HS-27A (cell line): ENCODE measurements around the gene CLEC2D.
"Not testable (repeated sequence)": the region's sequence is repeated elsewhere in the genome, so short reads cannot be mapped to it uniquely, and the experiment has no call there.

Experiments
- DNase-seq: peaks from one replicate; pipeline ENCODE4 v3.0.0-alpha.2; 2012; ENCODE audit warnings: low read depth, missing footprints

CLEC2D gene

GRCh38 chr12:9660046-9660445 is 9.5 kb upstream of the CLEC2D start:
- no peak for DNase-seq

DNA sequence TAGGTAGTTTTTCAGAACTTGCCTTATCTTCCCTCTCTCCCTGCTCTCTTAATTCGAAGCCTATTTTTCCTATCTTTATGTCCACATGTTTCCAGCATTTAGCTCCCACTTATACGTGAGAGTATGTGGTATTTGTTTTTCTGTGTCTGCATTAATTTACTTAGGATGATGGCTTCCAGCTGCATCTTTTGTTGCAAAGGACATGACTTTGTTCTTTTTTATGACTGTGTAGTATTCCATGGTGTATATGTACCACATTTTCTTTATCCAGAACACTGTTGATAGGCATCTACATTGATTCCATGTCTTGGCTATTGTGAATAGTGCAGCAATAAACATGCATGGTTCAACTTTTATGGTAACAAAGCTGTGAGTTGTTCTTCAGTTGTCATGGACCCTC is 7.8 kb upstream of the CLEC2D start:
- DNase-seq = no peak

DNA sequence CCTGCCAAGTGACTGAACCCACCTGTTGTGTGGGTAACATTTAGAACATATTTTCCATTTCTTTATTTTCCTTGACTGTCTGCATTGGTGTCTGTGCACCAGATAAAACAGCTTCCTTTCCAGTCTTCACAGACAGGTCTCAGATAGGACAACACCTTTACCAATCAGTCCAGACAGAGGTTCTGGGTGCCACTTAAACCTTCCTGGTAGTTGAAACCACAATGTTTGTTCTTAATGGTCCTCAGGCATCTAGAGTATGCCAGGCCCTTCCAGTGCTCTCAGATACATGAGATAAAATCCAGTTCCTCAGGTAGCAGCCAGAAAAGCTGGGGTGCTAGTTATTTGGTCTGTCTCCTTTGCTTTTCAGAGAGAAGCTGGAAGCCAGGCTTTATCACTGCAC is 7.0 kb upstream of the CLEC2D start:
- no peak for DNase-seq

DNA sequence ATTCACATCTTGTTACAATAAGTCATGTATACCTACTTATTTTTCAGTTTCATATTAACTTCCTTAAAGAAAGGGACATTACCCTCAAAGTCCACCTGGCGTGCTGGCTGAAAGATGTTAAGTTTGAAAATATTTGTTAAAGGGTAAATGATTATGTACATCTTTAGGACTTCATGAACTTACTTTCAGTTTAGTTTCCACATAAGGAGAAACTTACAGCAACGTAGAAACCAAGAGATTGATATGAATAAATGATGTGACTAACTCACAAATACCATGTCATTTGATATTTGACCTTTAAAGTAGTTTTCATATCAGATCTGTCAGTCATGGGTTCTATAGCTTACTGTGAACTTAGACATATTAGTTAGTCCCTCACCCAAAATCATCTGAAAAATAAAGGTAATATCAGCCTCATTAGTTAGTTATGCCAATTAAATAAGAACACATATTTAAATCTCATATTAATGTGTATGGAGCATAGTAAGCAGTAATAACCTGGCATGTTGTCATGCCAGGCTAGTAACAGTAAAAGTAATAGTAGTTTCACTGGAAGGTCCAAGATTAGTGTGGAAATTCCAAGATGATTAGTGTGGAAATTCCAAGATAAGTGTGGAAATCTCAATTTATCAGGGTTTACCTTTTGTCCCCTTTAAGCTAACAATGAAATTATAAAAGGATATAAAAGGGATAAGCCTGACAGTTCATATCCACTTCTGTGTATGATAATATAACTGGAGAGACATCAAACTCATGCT is 1.9 kb upstream of the CLEC2D start:
- DNase-seq = no peak

DNA sequence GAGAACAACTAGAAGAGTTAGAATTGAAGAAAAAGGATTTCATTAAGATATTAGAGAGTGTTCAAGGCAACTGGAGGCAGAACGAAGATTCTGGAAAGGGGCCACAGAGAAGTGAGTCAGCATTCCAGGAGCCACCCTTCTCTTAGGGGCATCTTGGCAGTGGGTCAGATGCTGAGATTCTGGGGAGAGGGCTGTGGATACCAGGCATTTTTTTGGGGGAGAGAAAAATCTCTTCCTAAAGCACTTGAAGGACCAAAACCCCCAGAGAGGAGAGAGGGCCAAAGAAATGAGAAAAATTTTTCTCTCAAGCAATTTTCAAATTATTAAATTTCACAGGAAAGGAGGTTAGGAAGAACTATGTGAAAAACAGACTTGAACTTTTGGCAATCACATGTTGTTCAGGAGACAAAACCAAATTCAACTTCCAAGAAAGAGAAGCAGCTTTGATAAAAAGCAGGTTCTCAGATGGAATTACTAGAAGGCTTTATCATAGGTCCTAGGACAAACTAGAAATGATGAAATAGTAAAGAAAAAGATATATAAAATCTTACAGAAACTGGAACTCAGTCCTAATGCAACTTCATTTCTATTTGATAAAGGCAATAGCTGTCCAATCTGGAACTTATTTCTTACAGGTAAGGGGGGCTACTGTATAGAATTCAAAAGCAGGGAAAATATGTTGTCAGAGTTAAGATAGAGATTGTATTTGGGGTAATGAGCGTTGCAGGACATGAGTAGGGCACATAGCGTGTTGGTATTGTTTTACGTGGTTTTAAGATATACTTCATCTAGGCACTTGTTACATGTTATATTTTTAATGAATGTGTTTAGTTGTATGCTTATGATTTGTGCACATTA is 1.1 kb upstream of the CLEC2D start:
- DNase-seq = no peak

- DNase-seq = no peak
Observed at GRCh38 chr12:9669019-9669326, 540 bp upstream of the CLEC2D start.

DNA sequence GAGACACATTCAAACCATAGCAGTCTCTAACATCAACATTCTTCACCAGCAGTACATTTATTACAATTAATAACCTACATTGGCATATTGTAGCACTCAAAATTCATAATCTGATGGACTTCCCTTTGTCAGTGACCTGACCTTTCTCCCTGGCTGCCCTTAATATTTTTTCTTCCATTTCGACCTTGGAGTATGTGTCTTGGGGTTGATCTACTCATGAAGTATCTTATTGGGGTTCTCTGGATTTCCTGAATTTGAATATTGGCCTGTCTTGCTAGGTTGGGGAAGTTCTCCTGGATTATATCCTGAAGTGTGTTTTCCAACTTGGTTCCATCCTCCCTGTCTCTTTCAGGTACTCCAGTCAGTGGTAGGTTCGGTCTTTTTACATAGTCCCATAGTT is 2.8 kb downstream of the CLEC2D start:
- not testable (repeated sequence) for DNase-seq

DNA sequence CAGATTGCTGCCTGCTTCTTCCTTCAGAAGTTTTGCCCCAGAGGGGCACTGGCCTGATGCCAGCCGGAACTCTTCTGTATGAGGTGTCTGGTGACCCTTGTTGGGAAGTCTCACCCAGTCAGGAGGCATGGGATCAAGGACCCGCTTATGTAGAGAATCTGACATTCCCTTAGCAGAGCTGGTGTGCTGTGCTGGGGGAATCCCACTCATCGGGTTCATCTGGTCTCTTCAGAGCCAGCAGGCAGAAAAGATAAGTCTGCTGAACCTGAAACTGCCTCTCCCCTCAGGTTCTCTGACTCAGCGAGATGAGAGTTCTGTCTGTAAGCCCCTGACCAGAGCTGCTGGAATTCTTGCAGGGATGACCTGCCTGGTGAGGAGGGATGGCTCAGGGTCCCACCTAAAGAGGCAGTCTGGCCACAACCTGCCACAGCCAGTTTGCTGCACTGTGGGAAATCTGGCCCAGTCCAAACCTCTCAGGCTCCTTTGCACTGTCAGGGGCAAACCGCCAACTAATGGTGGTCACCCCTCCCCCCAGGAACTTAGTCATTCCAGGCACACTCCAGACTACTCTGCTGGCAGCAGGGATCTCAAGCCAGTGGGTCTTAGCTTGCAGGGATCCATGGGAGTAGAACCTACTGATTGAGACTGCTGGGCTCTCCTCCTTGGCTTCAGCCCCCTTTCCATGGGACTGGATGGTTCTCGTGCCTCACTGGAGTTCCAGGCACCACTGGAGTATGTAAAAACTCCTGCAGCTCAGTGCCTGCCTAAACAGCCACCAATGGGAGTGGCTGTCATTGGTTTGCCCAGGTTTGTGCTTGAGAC is 4.1 kb downstream of the CLEC2D start:
- DNase-seq = peak; percentile 86

DNA sequence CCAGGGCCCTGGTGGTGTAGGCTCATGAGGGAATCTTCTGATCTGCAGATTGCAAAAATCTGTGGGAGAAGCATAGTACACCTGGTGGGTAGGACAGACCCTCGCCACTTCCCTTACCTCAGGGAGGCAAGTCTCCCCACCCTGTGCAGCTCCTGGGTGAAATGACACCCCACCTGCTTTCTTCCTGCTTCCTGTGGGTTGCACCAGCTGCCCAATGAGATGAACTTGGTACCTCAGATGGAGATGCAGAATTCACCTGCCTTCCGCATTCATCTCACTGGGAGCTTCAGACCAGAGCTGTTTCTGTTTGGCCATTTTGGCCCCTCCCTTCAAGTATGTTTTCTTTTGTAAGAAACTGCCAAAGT is 4.7 kb downstream of the CLEC2D start:
- no peak for DNase-seq

GRCh38 chr12:9682508-9682907 is 13.0 kb downstream of the CLEC2D start:
- DNase-seq = not testable (repeated sequence)

GRCh38 chr12:9682949-9683348 is 13.4 kb downstream of the CLEC2D start:
- not testable (repeated sequence) for DNase-seq

GRCh38 chr12:9685366-9685765 is 15.9 kb downstream of the CLEC2D start:
- DNase-seq = not testable (repeated sequence)

DNA sequence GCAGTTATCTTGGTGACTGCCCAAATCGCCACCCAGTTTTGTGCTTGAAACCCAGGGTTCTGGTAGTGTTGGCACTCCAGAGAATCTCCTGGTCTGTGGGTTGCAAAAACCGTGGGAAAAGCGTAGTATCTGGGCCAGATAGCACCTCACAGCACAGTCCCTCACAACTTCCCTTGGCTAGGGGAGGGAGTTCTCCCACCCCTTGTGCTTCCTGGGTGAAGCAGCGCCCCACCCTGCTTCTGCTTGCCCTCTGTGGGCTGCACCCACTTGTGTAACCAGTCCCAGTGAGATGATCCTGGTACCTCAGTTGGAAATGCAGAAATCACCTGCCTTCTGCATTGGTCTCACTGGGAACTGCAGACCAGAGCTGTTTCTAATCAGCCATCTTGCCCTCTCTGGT is 16.4 kb downstream of the CLEC2D start:
- no peak for DNase-seq

DNA sequence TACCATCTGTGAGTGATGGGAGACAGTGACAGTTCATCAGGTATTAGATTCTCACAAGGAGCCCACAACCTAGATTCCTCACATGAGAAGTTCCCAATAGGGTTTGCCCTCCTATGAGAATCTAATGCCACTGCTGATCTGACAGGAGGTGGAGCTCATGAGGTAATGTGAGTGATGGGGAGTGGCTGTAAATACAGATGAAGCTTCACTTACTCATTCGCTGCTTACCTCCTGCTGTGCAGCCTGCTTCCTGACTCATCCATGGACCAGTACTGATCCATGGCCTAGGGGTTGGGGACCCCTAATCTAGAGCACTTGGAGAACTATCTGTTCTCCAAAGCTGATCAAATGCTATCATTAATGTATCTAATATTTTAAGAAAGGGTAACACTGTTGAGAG is 17.7 kb downstream of the CLEC2D start:
- DNase-seq = no peak

DNA sequence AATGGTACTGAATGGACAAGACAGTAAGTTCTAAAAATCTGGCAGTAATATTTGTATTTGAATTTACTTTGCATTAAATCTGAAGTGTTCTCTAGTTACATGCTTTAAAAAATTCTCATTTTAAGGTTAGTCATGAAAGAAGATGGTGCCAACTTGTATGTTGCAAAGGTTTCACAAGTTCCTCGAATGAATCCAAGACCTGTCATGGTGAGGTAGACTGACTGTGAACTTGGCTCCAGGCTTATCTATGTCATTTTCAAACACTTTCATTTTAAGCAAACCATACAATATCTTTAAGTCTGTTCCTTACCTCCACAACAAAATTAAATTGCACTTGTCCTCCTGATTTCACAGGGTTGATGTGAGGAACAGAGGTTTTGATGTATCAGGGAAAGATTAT is 23.4 kb downstream of the CLEC2D start:
- no peak for DNase-seq

DNA sequence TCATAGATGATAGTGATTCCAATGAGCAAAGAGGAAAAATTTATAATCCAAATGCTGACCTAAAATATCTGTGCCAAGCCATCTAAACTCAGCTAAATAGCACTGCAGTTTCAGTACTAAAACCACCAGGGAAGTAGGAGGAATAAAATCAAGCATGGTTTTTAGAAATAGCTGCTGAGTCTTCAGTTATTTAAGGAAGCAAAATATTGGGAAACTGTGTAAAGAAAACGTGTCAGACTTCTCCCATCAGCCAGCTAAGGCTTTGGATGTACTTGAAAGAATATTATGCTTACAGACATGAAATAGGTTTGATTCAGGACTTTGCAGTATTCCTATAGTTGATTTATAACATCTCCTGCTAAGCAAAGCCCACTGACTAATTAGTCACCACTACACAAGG is 24.7 kb downstream of the CLEC2D start:
- DNase-seq = no peak

DNA sequence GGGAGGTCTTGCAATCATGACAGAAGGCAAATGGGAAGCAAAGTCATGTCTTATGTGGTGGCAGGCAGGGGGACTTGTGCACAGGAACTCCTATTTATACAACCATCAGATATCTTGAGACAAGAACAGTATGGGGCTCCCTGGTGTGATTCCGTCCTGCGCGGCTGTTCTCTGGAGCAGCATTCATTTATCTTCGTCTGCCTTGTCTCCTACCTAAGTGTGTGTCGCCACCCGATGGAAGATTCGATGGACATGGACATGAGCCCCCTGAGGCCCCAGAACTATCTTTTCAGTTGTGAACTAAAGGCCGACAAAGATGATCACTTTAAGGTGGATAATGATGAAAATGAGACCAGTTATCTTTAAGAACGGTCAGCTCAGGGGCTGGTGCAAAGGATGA is 25.6 kb downstream of the CLEC2D start:
- DNase-seq = not testable (repeated sequence)

DNA sequence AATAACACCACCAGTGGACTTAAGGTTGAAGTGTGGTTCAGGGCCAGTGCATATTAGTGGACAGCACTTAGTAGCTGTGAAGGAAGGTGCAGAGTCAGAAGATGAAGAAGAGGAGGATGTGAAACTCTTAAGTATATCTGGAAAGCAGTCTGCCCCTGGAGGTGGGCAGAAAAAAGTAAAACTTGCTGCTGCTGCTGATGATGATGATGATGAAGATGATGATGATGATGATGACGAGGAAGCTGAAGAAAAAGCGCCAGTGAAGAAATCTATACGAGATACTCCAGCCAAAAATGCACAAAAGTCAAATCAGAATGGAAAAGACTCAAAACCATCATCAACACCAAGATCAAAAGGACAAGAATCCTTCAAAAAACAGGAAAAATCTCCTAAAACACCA is 26.1 kb downstream of the CLEC2D start:
- not testable (repeated sequence) for DNase-seq

DNA sequence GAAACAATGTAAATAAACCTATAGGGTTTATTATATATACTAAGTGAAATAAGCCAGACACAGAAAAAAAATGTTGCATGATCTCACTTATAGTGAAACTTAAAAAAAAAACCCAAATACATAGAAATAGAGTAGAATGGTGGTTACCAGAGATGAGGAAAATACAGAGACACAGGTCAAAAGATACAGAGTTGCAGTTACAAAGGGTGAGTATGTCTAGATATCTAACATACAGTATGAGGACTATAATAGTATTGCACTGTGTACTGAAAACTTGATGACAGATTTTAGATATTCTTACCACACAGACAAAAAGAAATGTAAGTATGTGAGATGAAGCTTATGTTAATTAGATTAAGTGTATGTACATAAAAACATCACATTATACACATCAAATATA is 28.1 kb downstream of the CLEC2D start:
- no peak for DNase-seq

DNA sequence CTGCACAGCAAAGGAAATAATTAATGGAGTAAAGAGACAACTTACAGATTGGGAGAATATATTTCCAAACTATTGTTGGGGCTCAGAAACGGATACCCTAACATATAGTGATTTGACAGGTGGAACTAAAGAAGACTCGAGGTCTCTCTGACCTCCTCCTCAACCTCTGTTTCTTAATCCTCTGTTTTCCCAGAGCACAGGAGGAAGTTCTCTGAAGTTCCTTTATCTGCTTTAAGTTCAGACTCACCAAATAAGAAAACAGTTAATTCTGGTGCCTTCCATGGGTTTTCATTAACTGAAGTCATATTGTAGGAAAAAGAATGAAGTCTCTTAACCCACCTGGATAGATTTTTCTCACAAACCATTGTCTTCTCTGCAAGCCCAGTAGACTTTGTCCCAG is 29.2 kb downstream of the CLEC2D start:
- no peak for DNase-seq

DNA sequence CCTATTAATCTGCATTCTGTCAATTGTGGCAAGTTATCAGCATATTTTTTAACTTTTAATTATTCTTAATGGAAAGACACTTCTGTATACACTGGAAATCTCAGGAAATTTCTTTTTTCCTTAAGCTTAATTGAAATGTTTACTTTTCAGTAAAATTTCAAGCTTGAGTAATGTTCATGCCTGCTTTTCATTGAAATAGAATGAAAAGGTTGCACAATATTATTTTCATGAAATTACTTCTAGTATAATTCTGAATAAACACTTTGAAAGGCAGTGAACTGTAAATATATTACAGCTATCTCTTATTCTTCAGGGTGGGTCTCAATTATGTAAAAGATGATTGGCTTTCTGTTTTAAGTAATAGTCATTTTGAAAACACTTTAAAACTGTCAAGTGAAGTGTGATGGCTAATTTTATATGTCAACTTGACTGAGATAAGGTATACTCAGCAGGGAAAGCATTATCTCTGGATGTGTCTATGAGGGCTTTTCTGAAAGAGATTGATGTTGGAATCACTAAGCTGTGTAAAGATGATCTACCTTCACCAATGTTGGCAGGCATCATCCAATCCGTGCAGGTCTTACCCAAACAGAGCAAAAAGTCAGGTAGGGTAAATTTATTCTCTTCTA is 29.9 kb downstream of the CLEC2D start:
- no peak for DNase-seq

DNA sequence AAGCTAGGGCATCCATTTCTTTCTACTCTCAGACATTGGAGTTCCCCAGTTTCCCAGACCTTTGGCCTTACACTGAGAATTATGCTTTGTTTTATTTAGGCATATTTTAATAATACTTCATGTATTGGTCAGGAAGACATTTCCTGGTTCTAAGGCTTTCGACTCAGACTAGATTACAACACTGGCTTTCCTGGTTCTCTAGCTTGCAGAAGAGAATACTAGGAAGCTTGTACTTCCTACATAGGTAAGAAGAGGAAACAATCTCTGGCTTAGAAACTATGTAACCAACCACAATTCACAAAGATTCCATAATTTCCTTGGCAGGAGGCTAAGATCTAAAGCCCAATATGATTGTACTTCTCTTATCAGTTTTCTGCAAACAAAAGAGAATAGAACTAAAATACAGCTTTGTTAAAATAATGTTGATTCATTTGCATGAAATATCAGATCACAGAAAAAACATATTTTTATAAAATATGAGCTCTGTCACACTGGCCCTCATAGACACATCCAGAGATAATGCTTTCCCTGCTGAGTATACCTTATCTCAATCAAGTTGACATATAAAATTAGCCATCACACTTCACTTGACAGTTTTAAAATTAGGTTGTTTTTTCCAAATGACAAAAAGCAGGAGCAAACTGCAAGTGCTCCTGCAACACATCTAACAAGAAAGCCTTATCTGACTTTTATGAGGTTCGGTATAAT is 30.5 kb downstream of the CLEC2D start:
- DNase-seq = no peak
